GM23338 (cell line): ENCODE measurements around the gene NRG3.

Experiments used
- CREB1 ChIP-seq: fragments of 250-450 bp; sonication (Bioruptor Pico); IDR thresholded peaks from 2 replicates; pipeline ENCODE4 v1.5.0; 2020; ENCODE audit warnings: low read depth, mild to moderate bottlenecking, moderate library complexity
- CTCF ChIP-seq, 2 experiments: fragments of 200-600 bp in 1 of 2; sonication (generic) in 1 of 2; conservative IDR thresholded peaks; 2 replicates each; pipeline versions ENCODE4 v1.5.1 to v1.6.1; 2016 to 2017; ENCODE audit warnings: antibody characterized with exemption in 2 of 2, low read depth in 2 of 2, mild to moderate bottlenecking in 2 of 2, moderate library complexity in 1 of 2
- EZH2 ChIP-seq: fragments of 200-600 bp; sonication (generic); IDR thresholded peaks from one replicate; pipeline ENCODE4 v1.8.0; 2017; ENCODE audit warnings: antibody characterized with exemption, mild to moderate bottlenecking, low read depth; ENCODE audit not compliant: unreplicated experiment
- EZH2phosphoT487 ChIP-seq: fragments of 200-600 bp; sonication (generic); IDR thresholded peaks from one replicate; pipeline ENCODE4 v1.8.1; 2018; ENCODE audit warnings: antibody characterized with exemption; ENCODE audit not compliant: unreplicated experiment
- POLR2AphosphoS5 ChIP-seq: IDR thresholded peaks from 2 replicates; pipeline ENCODE4 v1.6.1; 2016; ENCODE audit warnings: antibody characterized with exemption, low read depth
- STAT1 ChIP-seq: IDR thresholded peaks from one replicate; pipeline ENCODE4 v1.6.1; 2016; ENCODE audit warnings: antibody characterized with exemption; ENCODE audit not compliant: unreplicated experiment
- ZNF331 ChIP-seq: fragments of 250-450 bp; sonication (Bioruptor Pico); IDR thresholded peaks from 2 replicates; pipeline ENCODE4 v1.5.0; 2020; ENCODE audit warnings: low read depth, mild to moderate bottlenecking, moderate library complexity
- TF ChIP-seq, protein P1 (sequence below): IDR thresholded peaks from one replicate; pipeline ENCODE4 v1.6.1; 2018; ENCODE audit warnings: antibody characterized with exemption; ENCODE audit not compliant: unreplicated experiment

GRCh38 chr10:82091413-82091812 is 216.4 kb downstream of the NRG3 start:
- no peak for TF ChIP-seq CTCF (conservative IDR thresholded peaks at IDR 0.05; ENCODE audit: low read depth in 2 of 2)
- no peak for TF ChIP-seq EZH2phosphoT487
- no peak for TF ChIP-seq CREB1
- TF ChIP-seq EZH2, result no peak
- no peak for TF ChIP-seq POLR2AphosphoS5
- TF ChIP-seq STAT1, result no peak
- TF ChIP-seq, protein P1, sequence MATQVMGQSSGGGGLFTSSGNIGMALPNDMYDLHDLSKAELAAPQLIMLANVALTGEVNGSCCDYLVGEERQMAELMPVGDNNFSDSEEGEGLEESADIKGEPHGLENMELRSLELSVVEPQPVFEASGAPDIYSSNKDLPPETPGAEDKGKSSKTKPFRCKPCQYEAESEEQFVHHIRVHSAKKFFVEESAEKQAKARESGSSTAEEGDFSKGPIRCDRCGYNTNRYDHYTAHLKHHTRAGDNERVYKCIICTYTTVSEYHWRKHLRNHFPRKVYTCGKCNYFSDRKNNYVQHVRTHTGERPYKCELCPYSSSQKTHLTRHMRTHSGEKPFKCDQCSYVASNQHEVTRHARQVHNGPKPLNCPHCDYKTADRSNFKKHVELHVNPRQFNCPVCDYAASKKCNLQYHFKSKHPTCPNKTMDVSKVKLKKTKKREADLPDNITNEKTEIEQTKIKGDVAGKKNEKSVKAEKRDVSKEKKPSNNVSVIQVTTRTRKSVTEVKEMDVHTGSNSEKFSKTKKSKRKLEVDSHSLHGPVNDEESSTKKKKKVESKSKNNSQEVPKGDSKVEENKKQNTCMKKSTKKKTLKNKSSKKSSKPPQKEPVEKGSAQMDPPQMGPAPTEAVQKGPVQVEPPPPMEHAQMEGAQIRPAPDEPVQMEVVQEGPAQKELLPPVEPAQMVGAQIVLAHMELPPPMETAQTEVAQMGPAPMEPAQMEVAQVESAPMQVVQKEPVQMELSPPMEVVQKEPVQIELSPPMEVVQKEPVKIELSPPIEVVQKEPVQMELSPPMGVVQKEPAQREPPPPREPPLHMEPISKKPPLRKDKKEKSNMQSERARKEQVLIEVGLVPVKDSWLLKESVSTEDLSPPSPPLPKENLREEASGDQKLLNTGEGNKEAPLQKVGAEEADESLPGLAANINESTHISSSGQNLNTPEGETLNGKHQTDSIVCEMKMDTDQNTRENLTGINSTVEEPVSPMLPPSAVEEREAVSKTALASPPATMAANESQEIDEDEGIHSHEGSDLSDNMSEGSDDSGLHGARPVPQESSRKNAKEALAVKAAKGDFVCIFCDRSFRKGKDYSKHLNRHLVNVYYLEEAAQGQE, result no peak
- TF ChIP-seq ZNF331 (CRISPR knock-in tag), result no peak
